ENCODE results near the gene KLRG1.

KLRG1 gene

GRCh38 chr12:9001233-9001632, 11.9 kb downstream of the KLRG1 start:
- TF ChIP-seq CTCF (IDR thresholded peaks at IDR 0.05; ENCODE audit: low read depth, low read length) = no peak
- DNase-seq = no peak
- H3K9me3 ChIP-seq (ENCODE audit: severe bottlenecking) = no peaks in the 10 kb centered on the region
- no peaks in the 10 kb centered on the region for H3K36me3 ChIP-seq
- no peak overlapping the region for H3K27ac ChIP-seq
- H3K4me3 ChIP-seq (ENCODE audit: low read depth, low read length) = no peak overlapping the region
- no peaks in the 10 kb centered on the region for H3K27me3 ChIP-seq (ENCODE audit: insufficient read depth, low read depth, severe bottlenecking)

GRCh38 chr12:9002335-9002734, 13.0 kb downstream of the KLRG1 start:
- H3K27ac ChIP-seq = no peak overlapping the region
- H3K9me3 ChIP-seq (ENCODE audit: severe bottlenecking) = no peaks in the 10 kb centered on the region
- H3K36me3 ChIP-seq = no peaks in the 10 kb centered on the region
- no peak overlapping the region for H3K4me3 ChIP-seq (ENCODE audit: low read depth, low read length)
- no peak for TF ChIP-seq CTCF (IDR thresholded peaks at IDR 0.05; ENCODE audit: low read depth, low read length)
- no peaks in the 10 kb centered on the region for H3K27me3 ChIP-seq (ENCODE audit: insufficient read depth, low read depth, severe bottlenecking)
- DNase-seq = no peak

- TF ChIP-seq CTCF (IDR thresholded peaks at IDR 0.05; ENCODE audit: low read depth, low read length) = no peak
- Histone ChIP-seq H3K9me3 (ENCODE audit: severe bottlenecking) (no peaks in the 10 kb centered on the region), H3K36me3 (no peaks in the 10 kb centered on the region), H3K27ac (no peak overlapping the region), H3K27me3 (ENCODE audit: insufficient read depth, low read depth, severe bottlenecking) (no peaks in the 10 kb centered on the region), H3K4me3 (ENCODE audit: low read depth, low read length) (no peak overlapping the region)
- no peak for DNase-seq
Measured at GRCh38 chr12:9022592-9022991, 33.2 kb downstream of the KLRG1 start.

GRCh38 chr12:9024512-9024911, 35.2 kb downstream of the KLRG1 start:
- Histone ChIP-seq H3K27me3 (ENCODE audit: insufficient read depth, low read depth, severe bottlenecking) (no peaks in the 10 kb centered on the region), H3K36me3 (no peaks in the 10 kb centered on the region), H3K4me3 (ENCODE audit: low read depth, low read length) (no peak overlapping the region), H3K27ac (no peak overlapping the region), H3K9me3 (ENCODE audit: severe bottlenecking) (no peaks in the 10 kb centered on the region)
- no peak for DNase-seq
- TF ChIP-seq CTCF (IDR thresholded peaks at IDR 0.05; ENCODE audit: low read depth, low read length) = no peak

GRCh38 chr12:9027161-9028059, 38.1 kb downstream of the KLRG1 start:
- no peaks in the 10 kb centered on the region for H3K9me3 ChIP-seq (ENCODE audit: severe bottlenecking)
- no peak for DNase-seq
- no peak overlapping the region for H3K4me3 ChIP-seq (ENCODE audit: low read depth, low read length)
- H3K27ac ChIP-seq = no peak overlapping the region
- H3K36me3 ChIP-seq = no peaks in the 10 kb centered on the region
- no peaks in the 10 kb centered on the region for H3K27me3 ChIP-seq (ENCODE audit: insufficient read depth, low read depth, severe bottlenecking)
- TF ChIP-seq CTCF (IDR thresholded peaks at IDR 0.05; ENCODE audit: low read depth, low read length) = no peak

GRCh38 chr12:9030776-9031175, 41.4 kb downstream of the KLRG1 start:
- no peak overlapping the region for H3K4me3 ChIP-seq (ENCODE audit: low read depth, low read length)
- no peaks in the 10 kb centered on the region for H3K36me3 ChIP-seq
- DNase-seq = no peak
- no peak for TF ChIP-seq CTCF (IDR thresholded peaks at IDR 0.05; ENCODE audit: low read depth, low read length)
- H3K9me3 ChIP-seq (ENCODE audit: severe bottlenecking) = no peaks in the 10 kb centered on the region
- H3K27ac ChIP-seq = no peak overlapping the region
- H3K27me3 ChIP-seq (ENCODE audit: insufficient read depth, low read depth, severe bottlenecking) = no peaks in the 10 kb centered on the region

All from WERI-Rb-1 (cell line).